Calu3 (cell line): Measurements from ENCODE around the gene TTC4. TPM values are rescaled to one million over a fixed set of nuclear protein-coding genes. Genes with fewer than 3 reads are reported as not detected.

Experiments
- BruUV-seq: library from RNA; stranded (reverse); fragments of 400-500 nt; replicated peaks from 2 replicates; lab custom pipeline; 2021; lab: Mats Ljungman, UMichigan
- CTCF ChIA-PET: fragments of 300-600 bp; sonication (Branson Sonifier 250); formaldehyde crosslinking; loops from one replicate; lab custom pipeline; 2022; ENCODE audit warnings: antibody characterized with exemption; lab: Charles Lee
- DNase-seq: peaks from one replicate; pipeline ENCODE4 v3.0.0; 2022
- H3K27ac Mint-ChIP-seq: one replicate; pipeline ENCODE4 v1.8.0; 2022; ENCODE audit warnings: mixed read lengths; ENCODE audit not compliant: unreplicated experiment
- H3K27me3 Mint-ChIP-seq: one replicate; pipeline ENCODE4 v1.8.0; 2022; ENCODE audit warnings: mixed read lengths; ENCODE audit not compliant: unreplicated experiment
- H3K36me3 Mint-ChIP-seq: one replicate; pipeline ENCODE4 v1.8.0; 2022; ENCODE audit warnings: mild to moderate bottlenecking, moderate library complexity, mixed read lengths; ENCODE audit not compliant: insufficient read depth, unreplicated experiment
- H3K4me1 Mint-ChIP-seq: one replicate; pipeline ENCODE4 v1.8.0; 2022; ENCODE audit warnings: mild to moderate bottlenecking, low read depth, mixed read lengths; ENCODE audit not compliant: unreplicated experiment
- H3K4me3 Mint-ChIP-seq: one replicate; pipeline ENCODE4 v1.8.0; 2022; ENCODE audit warnings: mild to moderate bottlenecking, low read depth, moderate library complexity, mixed read lengths; ENCODE audit not compliant: unreplicated experiment
- H3K9me3 Mint-ChIP-seq: one replicate; pipeline ENCODE4 v1.8.0; 2022; ENCODE audit warnings: low read depth, mixed read lengths; ENCODE audit not compliant: unreplicated experiment
- intact Hi-C: fragments of 100-400 bp; cut with micrococcal nuclease; formaldehyde crosslinking; loops from one replicate; pipeline ENCODE4 v1.10.0; 2022; ENCODE audit not compliant: unreplicated experiment
- total RNA-seq: library from RNA; stranded (reverse); gene quantifications from 2 replicates; pipeline ENCODE4 v1.2.3, GENCODE V29; 2022
- TF ChIP-seq, protein P1 (sequence below): fragments of 200-600 bp; IDR thresholded peaks from one replicate; pipeline ENCODE4 v1.8.0; 2022; ENCODE audit warnings: antibody characterized with exemption; ENCODE audit not compliant: unreplicated experiment

The TTC4 gene
- total RNA-seq, 1 experiment from 2014 or later, result 22.9 TPM

DNA sequence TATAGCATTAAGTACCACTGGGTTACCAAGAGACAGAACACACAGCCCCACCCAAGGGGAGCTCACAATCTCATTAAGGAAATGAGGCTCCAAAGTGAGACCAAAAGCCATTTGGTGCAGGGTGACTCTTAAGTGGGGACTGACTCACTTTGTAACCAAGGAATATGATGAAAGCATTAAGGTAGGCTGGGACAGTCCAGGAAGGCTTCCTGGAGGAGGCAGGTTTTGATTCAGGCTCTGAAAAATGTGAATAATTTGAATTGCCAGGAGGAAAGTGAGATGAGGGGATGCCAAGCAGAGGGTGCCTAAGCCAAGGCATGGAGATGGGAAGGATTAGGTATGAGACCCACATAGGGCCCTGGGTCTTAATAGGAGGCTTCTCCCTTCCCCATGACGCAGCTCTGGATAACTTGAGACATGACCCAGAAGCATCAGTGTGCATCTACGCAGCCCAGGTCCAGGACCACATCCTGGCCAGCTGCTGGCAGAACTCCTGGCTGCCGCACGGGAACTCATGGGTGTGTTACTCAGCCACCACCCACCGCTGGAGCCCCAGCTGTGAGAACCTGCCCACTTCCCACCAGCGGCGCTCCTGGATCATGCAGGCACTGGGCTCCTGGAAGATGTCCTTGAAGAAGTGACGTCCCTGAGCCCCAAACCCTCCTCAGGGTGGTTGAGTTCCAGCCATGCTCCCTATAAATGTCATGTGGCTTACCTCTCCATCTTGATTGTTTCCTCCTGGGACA lies 5.9 kb upstream of the TTC4 start:
- H3K9me3 Mint-ChIP-seq, result no peaks in the 10 kb centered on the region
- no peak overlapping the region for H3K27ac Mint-ChIP-seq
- H3K4me3 Mint-ChIP-seq, result no peak overlapping the region
- CTCF ChIA-PET, result no interaction called here
- no TSS peak for BruUV-seq
- TF ChIP-seq, protein P1, sequence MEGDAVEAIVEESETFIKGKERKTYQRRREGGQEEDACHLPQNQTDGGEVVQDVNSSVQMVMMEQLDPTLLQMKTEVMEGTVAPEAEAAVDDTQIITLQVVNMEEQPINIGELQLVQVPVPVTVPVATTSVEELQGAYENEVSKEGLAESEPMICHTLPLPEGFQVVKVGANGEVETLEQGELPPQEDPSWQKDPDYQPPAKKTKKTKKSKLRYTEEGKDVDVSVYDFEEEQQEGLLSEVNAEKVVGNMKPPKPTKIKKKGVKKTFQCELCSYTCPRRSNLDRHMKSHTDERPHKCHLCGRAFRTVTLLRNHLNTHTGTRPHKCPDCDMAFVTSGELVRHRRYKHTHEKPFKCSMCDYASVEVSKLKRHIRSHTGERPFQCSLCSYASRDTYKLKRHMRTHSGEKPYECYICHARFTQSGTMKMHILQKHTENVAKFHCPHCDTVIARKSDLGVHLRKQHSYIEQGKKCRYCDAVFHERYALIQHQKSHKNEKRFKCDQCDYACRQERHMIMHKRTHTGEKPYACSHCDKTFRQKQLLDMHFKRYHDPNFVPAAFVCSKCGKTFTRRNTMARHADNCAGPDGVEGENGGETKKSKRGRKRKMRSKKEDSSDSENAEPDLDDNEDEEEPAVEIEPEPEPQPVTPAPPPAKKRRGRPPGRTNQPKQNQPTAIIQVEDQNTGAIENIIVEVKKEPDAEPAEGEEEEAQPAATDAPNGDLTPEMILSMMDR, result no peak
- DNase-seq, result no peak
- intact Hi-C loops, result no loop called here
- H3K4me1 Mint-ChIP-seq, result no peaks in the 10 kb centered on the region
- peaks cover 91% of the 10 kb centered on the region for H3K27me3 Mint-ChIP-seq
- no peaks in the 10 kb centered on the region for H3K36me3 Mint-ChIP-seq

DNA sequence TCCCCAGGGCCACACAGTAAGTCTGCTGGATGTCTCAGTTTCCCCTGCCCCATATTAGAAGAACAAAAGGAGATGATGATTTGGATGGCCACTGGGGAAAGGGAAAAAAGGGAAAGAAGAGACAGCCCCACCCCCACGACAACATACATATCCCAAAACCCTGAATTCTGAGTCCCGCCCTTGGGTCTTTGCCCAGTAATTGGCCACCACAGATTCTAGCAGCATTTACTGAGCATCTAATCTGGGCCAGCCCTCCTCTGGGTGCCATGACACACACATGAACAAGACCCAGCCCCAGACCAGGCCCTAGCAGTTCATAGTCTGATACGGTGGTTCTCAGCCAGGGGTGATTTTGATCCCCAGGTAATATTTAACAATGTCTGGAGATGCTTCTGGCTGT lies 5.2 kb upstream of the TTC4 start:
- TF ChIP-seq, protein P1, result no peak
- CTCF ChIA-PET, result no interaction called here
- Mint-ChIP-seq H3K4me1 (peaks cover 7% of the 10 kb centered on the region), H3K4me3 (no peak overlapping the region), H3K9me3 (no peaks in the 10 kb centered on the region), H3K27me3 (peaks cover 84% of the 10 kb centered on the region), H3K36me3 (peaks cover 4% of the 10 kb centered on the region), H3K27ac (no peak overlapping the region)
- no TSS peak for BruUV-seq
- intact Hi-C loops, result no loop called here
- no peak for DNase-seq

DNA sequence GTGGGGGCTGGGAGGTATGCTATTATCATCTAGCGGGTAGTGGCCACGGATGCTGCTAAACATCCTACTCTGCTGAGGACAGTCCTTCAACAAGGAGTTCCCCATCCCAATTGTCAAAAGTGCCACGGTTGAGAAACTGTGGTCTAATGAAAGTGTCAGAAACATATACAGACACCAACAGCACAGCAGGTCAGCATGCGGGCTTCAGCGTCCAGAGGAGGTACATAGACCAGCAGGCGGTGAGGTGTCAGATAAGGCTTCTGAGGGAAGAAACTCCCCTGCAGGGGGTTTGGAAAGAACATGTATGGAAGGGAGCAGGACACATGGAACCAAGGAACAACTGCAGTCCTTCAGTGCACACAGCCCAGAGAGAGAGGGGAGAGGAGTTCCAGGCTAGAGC lies 4.8 kb upstream of the TTC4 start:
- Mint-ChIP-seq H3K9me3 (no peaks in the 10 kb centered on the region), H3K4me3 (no peak overlapping the region), H3K27me3 (peaks cover 80% of the 10 kb centered on the region), H3K4me1 (peaks cover 10% of the 10 kb centered on the region), H3K36me3 (peaks cover 8% of the 10 kb centered on the region), H3K27ac (no peak overlapping the region)
- TF ChIP-seq, protein P1, result no peak
- intact Hi-C loops, result no loop called here
- no TSS peak for BruUV-seq
- CTCF ChIA-PET, result no interaction called here
- DNase-seq, result no peak

DNA sequence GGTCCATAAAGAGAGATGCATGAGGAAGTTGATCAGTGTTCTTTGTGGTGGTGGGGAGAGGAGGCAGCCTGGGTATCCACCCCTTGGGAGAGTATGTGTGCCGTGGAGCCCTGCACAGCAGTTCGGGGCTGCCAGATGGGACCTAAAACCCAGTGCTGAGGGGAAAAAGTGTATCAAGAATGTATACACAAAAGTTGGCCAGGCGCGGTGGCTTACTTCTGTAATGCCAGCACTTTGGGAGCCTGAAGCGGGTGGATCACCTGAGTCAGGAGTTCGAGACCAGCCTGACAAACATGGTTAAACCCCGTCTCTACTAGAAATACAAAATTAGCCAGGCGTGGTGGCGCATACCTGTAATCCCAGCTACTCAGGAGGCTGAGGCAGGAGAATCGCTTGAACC lies 4.1 kb upstream of the TTC4 start:
- no peak overlapping the region for H3K4me3 Mint-ChIP-seq
- peaks cover 12% of the 10 kb centered on the region for H3K4me1 Mint-ChIP-seq
- no peak overlapping the region for H3K27ac Mint-ChIP-seq
- peaks cover 15% of the 10 kb centered on the region for H3K36me3 Mint-ChIP-seq
- intact Hi-C loops, result no loop called here
- CTCF ChIA-PET, result no interaction called here
- no peak for DNase-seq
- TF ChIP-seq, protein P1, result no peak
- peaks cover 73% of the 10 kb centered on the region for H3K27me3 Mint-ChIP-seq
- no TSS peak for BruUV-seq
- no peaks in the 10 kb centered on the region for H3K9me3 Mint-ChIP-seq
